Neural progenitor cell (in vitro differentiated cells): ENCODE results near the gene PAM. TPM values are rescaled to one million over a fixed set of nuclear protein-coding genes. Genes with fewer than 3 reads are reported as not detected.

Experiments used
- DNase-seq: peaks from one replicate; pipeline ENCODE4 v3.0.0-alpha.2; 2016; ENCODE audit warnings: low spot score
- H2AFZ ChIP-seq: fragments of 200-600 bp; sonication (generic); replicated peaks from 2 replicates; pipeline ENCODE4 v1.6.1; 2016; ENCODE audit warnings: antibody characterized with exemption
- H3F3A ChIP-seq: fragments of 200-600 bp; sonication (generic); 2 replicates; pipeline ENCODE4 v1.6.1; 2016; ENCODE audit warnings: antibody characterized with exemption, low read depth
- H3K27ac ChIP-seq: fragments of 200-600 bp; sonication (generic); 2 replicates; pipeline ENCODE4 v1.5.1; 2016; ENCODE audit warnings: mild to moderate bottlenecking
- H3K27me3 ChIP-seq: fragments of 200-600 bp; sonication (generic); 2 replicates; pipeline ENCODE4 v1.6.1; 2016; ENCODE audit warnings: mild to moderate bottlenecking, moderate library complexity
- H3K36me3 ChIP-seq: fragments of 200-600 bp; sonication (generic); 2 replicates; pipeline ENCODE4 v1.5.1; 2016
- H3K4me1 ChIP-seq: fragments of 200-600 bp; sonication (generic); 2 replicates; pipeline ENCODE4 v1.6.1; 2016; ENCODE audit warnings: mixed run types
- H3K4me2 ChIP-seq: fragments of 200-600 bp; sonication (generic); 2 replicates; pipeline ENCODE4 v1.6.1; 2016
- H3K4me3 ChIP-seq: fragments of 200-600 bp; sonication (generic); 2 replicates; pipeline ENCODE4 v1.5.1; 2016
- H3K79me2 ChIP-seq: fragments of 200-600 bp; sonication (generic); 2 replicates; pipeline ENCODE4 v1.6.1; 2016; ENCODE audit warnings: low read depth
- H3K9ac ChIP-seq: fragments of 200-600 bp; sonication (generic); 2 replicates; pipeline ENCODE4 v1.6.1; 2016
- H3K9me3 ChIP-seq: fragments of 200-600 bp; sonication (generic); 2 replicates; pipeline ENCODE4 v1.5.1; 2016; ENCODE audit warnings: low read depth
- H4K20me1 ChIP-seq: fragments of 200-600 bp; sonication (generic); 2 replicates; pipeline ENCODE4 v1.6.1; 2016; ENCODE audit warnings: low read depth
- H3K27ac Mint-ChIP-seq: 3 replicates; pipeline ENCODE4 v1.8.0; 2021; ENCODE audit warnings: mixed read lengths
- H3K27me3 Mint-ChIP-seq: 2 replicates; pipeline ENCODE4 v1.8.0; 2022; ENCODE audit warnings: low read depth, mild to moderate bottlenecking, inconsistent platforms, moderate library complexity, mixed read lengths; ENCODE audit not compliant: insufficient read depth
- H3K36me3 Mint-ChIP-seq: 3 replicates; pipeline ENCODE4 v1.8.0; 2021; ENCODE audit warnings: mixed read lengths
- H3K4me1 Mint-ChIP-seq: 3 replicates; pipeline ENCODE4 v1.8.0; 2021; ENCODE audit warnings: mixed read lengths
- H3K4me3 Mint-ChIP-seq: 3 replicates; pipeline ENCODE4 v1.8.0; 2021; ENCODE audit warnings: mild to moderate bottlenecking, moderate library complexity, mixed read lengths
- H3K9me3 Mint-ChIP-seq: 3 replicates; pipeline ENCODE4 v1.8.0; 2020; ENCODE audit warnings: mixed read lengths
- CTCF ChIP-seq: fragments of 200-600 bp; sonication (generic); IDR thresholded peaks from 2 replicates; pipeline ENCODE4 v1.5.1; 2017; ENCODE audit warnings: antibody characterized with exemption, mild to moderate bottlenecking
- EZH2 ChIP-seq: fragments of 200-600 bp; sonication (generic); IDR thresholded peaks from 2 replicates; pipeline ENCODE4 v1.6.1; 2017; ENCODE audit warnings: antibody characterized with exemption, mild to moderate bottlenecking, moderate library complexity
- EZH2phosphoT487 ChIP-seq: fragments of 200-600 bp; sonication (generic); IDR thresholded peaks from 2 replicates; pipeline ENCODE4 v1.6.1; 2017; ENCODE audit warnings: antibody characterized with exemption
- total RNA-seq: library from RNA; depleted of rRNA; stranded (reverse); fragments of >200 nt; gene quantifications from 2 replicates; pipeline ENCODE4 v1.2.3, GENCODE V29; 2015; ENCODE audit warnings: low replicate concordance

PAM gene
- total RNA-seq, 1 donor from 2014 or later, result 246 TPM

DNA sequence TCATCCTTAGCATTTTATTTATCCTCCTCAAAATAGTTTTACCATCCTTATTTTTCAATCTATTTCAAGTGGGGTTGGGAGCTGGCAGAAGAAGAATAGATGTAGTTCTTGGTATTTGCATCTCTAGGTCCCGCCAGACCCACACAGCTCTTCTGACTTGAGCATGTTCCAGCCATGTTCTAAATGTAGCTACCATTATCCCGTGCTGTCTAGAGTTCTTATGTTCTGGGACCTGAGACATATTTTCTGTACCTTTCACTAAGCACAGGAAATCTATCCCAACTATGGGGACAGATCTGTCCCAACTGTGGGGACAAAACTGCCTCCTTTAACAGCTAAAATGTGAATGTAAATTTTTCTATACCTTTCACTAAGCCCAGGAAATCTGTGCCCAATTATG lies 32.0 kb downstream of the PAM start:
- H3F3A ChIP-seq, result peaks cover 4% of the 10 kb centered on the region
- no peaks in the 10 kb centered on the region for H3K36me3 ChIP-seq
- peaks cover 36% of the 10 kb centered on the region for H3K4me1 Mint-ChIP-seq
- H3K27me3 ChIP-seq, result no peaks in the 10 kb centered on the region
- no peak for DNase-seq
- H3K4me3 ChIP-seq, result no peak overlapping the region
- H3K4me3 Mint-ChIP-seq, result no peak overlapping the region
- H3K4me2 ChIP-seq, result no peak overlapping the region
- no peaks in the 10 kb centered on the region for H4K20me1 ChIP-seq
- no peak overlapping the region for H3K27ac ChIP-seq
- H3K27ac Mint-ChIP-seq, result no peak overlapping the region
- peaks cover 9% of the 10 kb centered on the region for H3K27me3 Mint-ChIP-seq
- peaks cover 9% of the 10 kb centered on the region for H3K79me2 ChIP-seq
- TF ChIP-seq EZH2phosphoT487 (no peak), CTCF (no peak), EZH2 (no peak)
- H2AFZ ChIP-seq, result no peak overlapping the region
- H3K4me1 ChIP-seq, result peaks cover 40% of the 10 kb centered on the region
- peaks cover 30% of the 10 kb centered on the region for H3K36me3 Mint-ChIP-seq
- H3K9me3 ChIP-seq, result no peaks in the 10 kb centered on the region
- no peak overlapping the region for H3K9ac ChIP-seq
- H3K9me3 Mint-ChIP-seq, result peaks cover 22% of the 10 kb centered on the region

GRCh38 chr5:102788788-102789187 lies 33.7 kb downstream of the PAM start:
- TF ChIP-seq CTCF (no peak), EZH2phosphoT487 (no peak), EZH2 (no peak)
- H3K4me3 Mint-ChIP-seq, result no peak overlapping the region

GRCh38 chr5:102789469-102789868 lies 34.4 kb downstream of the PAM start:
- H3K4me1 ChIP-seq, result peaks cover 45% of the 10 kb centered on the region
- Mint-ChIP-seq H3K4me3 (peak overlapping the region; percentile 2), H3K9me3 (peaks cover 7% of the 10 kb centered on the region), H3K4me1 (peaks cover 38% of the 10 kb centered on the region), H3K27ac (peak overlapping the region; percentile 5), H3K36me3 (peaks cover 14% of the 10 kb centered on the region), H3K27me3 (peaks cover 2% of the 10 kb centered on the region)
- H3F3A ChIP-seq, result peaks cover 4% of the 10 kb centered on the region
- TF ChIP-seq EZH2phosphoT487, result no peak
- no peak for TF ChIP-seq CTCF
- no peak for TF ChIP-seq EZH2
- no peak overlapping the region for H3K9ac ChIP-seq
- no peaks in the 10 kb centered on the region for H3K36me3 ChIP-seq
- H4K20me1 ChIP-seq, result no peaks in the 10 kb centered on the region
- H3K4me3 ChIP-seq, result no peak overlapping the region
- no peak overlapping the region for H3K27ac ChIP-seq
- no peak overlapping the region for H3K4me2 ChIP-seq
- H3K79me2 ChIP-seq, result peaks cover 9% of the 10 kb centered on the region
- no peak for DNase-seq
- H3K9me3 ChIP-seq, result no peaks in the 10 kb centered on the region
- H3K27me3 ChIP-seq, result no peaks in the 10 kb centered on the region
- H2AFZ ChIP-seq, result no peak overlapping the region

More at GRCh38 chr5:102788788-102789187, 33.7 kb downstream of the PAM start:
- Histone ChIP-seq H3K27ac (no peak overlapping the region), H3K4me2 (no peak overlapping the region), H3K27me3 (no peaks in the 10 kb centered on the region), H3K9me3 (no peaks in the 10 kb centered on the region), H3F3A (peaks cover 4% of the 10 kb centered on the region), H3K79me2 (peaks cover 9% of the 10 kb centered on the region), H3K4me1 (peaks cover 40% of the 10 kb centered on the region), H3K36me3 (no peaks in the 10 kb centered on the region), H3K4me3 (no peak overlapping the region), H2AFZ (no peak overlapping the region), H4K20me1 (no peaks in the 10 kb centered on the region), H3K9ac (no peak overlapping the region)
- peaks cover 12% of the 10 kb centered on the region for H3K9me3 Mint-ChIP-seq
- H3K27ac Mint-ChIP-seq, result no peak overlapping the region
- peaks cover 6% of the 10 kb centered on the region for H3K27me3 Mint-ChIP-seq
- H3K36me3 Mint-ChIP-seq, result peaks cover 17% of the 10 kb centered on the region
- no peak for DNase-seq
- peaks cover 35% of the 10 kb centered on the region for H3K4me1 Mint-ChIP-seq
